Panc1 (cell line): ENCODE results near the gene MAPK13. TPM values are rescaled to one million over a fixed set of nuclear protein-coding genes. Genes with fewer than 3 reads are reported as not detected.

Experiments
- ATAC-seq: fragments of 200-7000 bp; cut with Tn5 transposase; 2 replicates; pipeline ENCODE4 v1.9.1; 2020; ENCODE audit warnings: mild to moderate bottlenecking, moderate library complexity
- BruUV-seq: library from RNA; stranded (reverse); fragments of 400-500 nt; replicated peaks from 2 replicates; lab custom pipeline; 2021; lab: Mats Ljungman, UMichigan
- CTCF ChIA-PET: fragments of 300-600 bp; sonication (Branson Sonifier 250); formaldehyde crosslinking; loops from one replicate; lab custom pipeline; 2022; ENCODE audit warnings: antibody characterized with exemption; lab: Charles Lee
- POLR2A ChIA-PET: fragments of 300-600 bp; sonication (Branson Sonifier 250); formaldehyde crosslinking; loops from one replicate; lab custom pipeline; 2022; ENCODE audit warnings: antibody characterized with exemption; lab: Charles Lee
- DNase-seq: peaks from one replicate; pipeline ENCODE4 v3.0.0-alpha.2; 2010; ENCODE audit warnings: low read depth, low spot score
- H3K27ac ChIP-seq: 2 replicates; pipeline ENCODE4 v1.5.1; 2011; ENCODE audit warnings: mild to moderate bottlenecking, low read length, inconsistent platforms
- H3K27me3 ChIP-seq: fragments of 200-500 bp; sonication (Bioruptor generic); 2 replicates; pipeline ENCODE4 v1.6.0; 2014; ENCODE audit warnings: low read length, inconsistent platforms; ENCODE audit not compliant: control insufficient read depth, insufficient read depth
- H3K36me3 ChIP-seq: fragments of 200-500 bp; sonication (Bioruptor generic); 2 replicates; pipeline ENCODE4 v1.5.1; 2014; ENCODE audit warnings: inconsistent platforms, mild to moderate bottlenecking, low read length, moderate library complexity; ENCODE audit not compliant: control insufficient read depth, insufficient read depth
- H3K4me1 ChIP-seq: 2 replicates; pipeline ENCODE4 v1.5.1; 2011; ENCODE audit warnings: inconsistent platforms, mild to moderate bottlenecking, low read length, moderate library complexity; ENCODE audit not compliant: control insufficient read depth, insufficient read depth
- H3K4me3 ChIP-seq, 2 experiments: 2 replicates each; pipeline ENCODE4 v1.5.1; 2011 to 2012; ENCODE audit warnings: low read depth in 2 of 2, low read length in 2 of 2, mild to moderate bottlenecking in 2 of 2, inconsistent platforms in 1 of 2, moderate library complexity in 1 of 2
- H3K9me3 ChIP-seq: fragments of 200-500 bp; sonication (Bioruptor generic); 2 replicates; pipeline ENCODE4 v1.5.1; 2014; ENCODE audit warnings: low read depth, mild to moderate bottlenecking, inconsistent platforms, low read length, moderate library complexity; ENCODE audit not compliant: control insufficient read depth, insufficient read depth
- CTCF ChIP-seq: fragments of 450-650 bp; IDR thresholded peaks from 2 replicates; pipeline ENCODE4 v1.5.1; 2017; ENCODE audit warnings: mild to moderate bottlenecking
- POLR2AphosphoS5 ChIP-seq: IDR thresholded peaks from 2 replicates; pipeline ENCODE4 v1.6.1; 2012; ENCODE audit warnings: mild to moderate bottlenecking, low read depth, low read length, moderate library complexity
- SIN3A ChIP-seq: IDR thresholded peaks from 2 replicates; pipeline ENCODE4 v1.6.1; 2012; ENCODE audit warnings: low read depth, mild to moderate bottlenecking, low read length, moderate library complexity, borderline replicate concordance; ENCODE audit not compliant: insufficient read depth
- TCF7L2 ChIP-seq: IDR thresholded peaks from 2 replicates; pipeline ENCODE4 v1.6.1; 2011; ENCODE audit warnings: mild to moderate bottlenecking, low read depth, low read length, inconsistent platforms
- in situ Hi-C: cut with HindIII; loops from 2 replicates; pipeline ENCODE4 v1.10.0; 2016; ENCODE audit warnings: low sequenced_read_pairs, low pct_unique_long_range_greater_than_20kb
- intact Hi-C: fragments of 100-400 bp; cut with micrococcal nuclease; formaldehyde crosslinking; loops from one replicate; pipeline ENCODE4 v1.10.0; 2022; ENCODE audit not compliant: unreplicated experiment
- total RNA-seq: library from RNA; stranded (reverse); gene quantifications from one replicate; pipeline ENCODE4 v1.2.1, GENCODE V29; 2021; ENCODE audit not compliant: unreplicated experiment
- TF ChIP-seq, protein P1 (sequence below), 2 experiments: IDR thresholded peaks; 2 replicates each; pipeline ENCODE4 v1.6.1; 2011 to 2012; ENCODE audit warnings: low read depth in 2 of 2, control low read depth in 1 of 2, low read length in 1 of 2, mild to moderate bottlenecking in 1 of 2, moderate library complexity in 1 of 2; ENCODE audit not compliant: insufficient read depth in 1 of 2

Gene MAPK13
- total RNA-seq, 1 experiment from 2014 or later = 2.5 TPM

DNA sequence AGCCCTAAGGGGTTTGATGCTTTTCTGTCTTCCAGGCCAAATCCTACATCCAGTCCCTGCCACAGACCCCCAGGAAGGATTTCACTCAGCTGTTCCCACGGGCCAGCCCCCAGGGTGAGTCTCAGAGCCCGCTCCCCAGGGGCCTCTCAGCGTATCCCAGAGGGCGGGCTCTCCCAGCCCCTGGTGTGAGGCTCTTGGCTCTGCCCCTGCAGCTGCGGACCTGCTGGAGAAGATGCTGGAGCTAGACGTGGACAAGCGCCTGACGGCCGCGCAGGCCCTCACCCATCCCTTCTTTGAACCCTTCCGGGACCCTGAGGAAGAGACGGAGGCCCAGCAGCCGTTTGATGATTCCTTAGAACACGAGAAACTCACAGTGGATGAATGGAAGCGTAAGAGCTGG is 8.4 kb downstream of the MAPK13 start:
- ATAC-seq (no peak), DNase-seq (no peak)
- intact Hi-C loops (no loop called here), in situ Hi-C loops (no loop called here)
- CTCF ChIA-PET = no interaction called here
- BruUV-seq = no TSS peak
- no peak overlapping the region for H3K4me3 ChIP-seq
- no peaks in the 10 kb centered on the region for H3K27me3 ChIP-seq
- H3K27ac ChIP-seq = no peak overlapping the region
- H3K4me1 ChIP-seq = no peaks in the 10 kb centered on the region
- TF ChIP-seq POLR2AphosphoS5 = no peak
- TF ChIP-seq SIN3A = no peak
- TF ChIP-seq CTCF = no peak
- no peaks in the 10 kb centered on the region for H3K36me3 ChIP-seq
- POLR2A ChIA-PET = interaction anchor here (1.2 kb wide), 1 partner anchor 17 kb away, joined by 4 read pairs; no protein-coding TSS in a partner anchor
- no peaks in the 10 kb centered on the region for H3K9me3 ChIP-seq

DNA sequence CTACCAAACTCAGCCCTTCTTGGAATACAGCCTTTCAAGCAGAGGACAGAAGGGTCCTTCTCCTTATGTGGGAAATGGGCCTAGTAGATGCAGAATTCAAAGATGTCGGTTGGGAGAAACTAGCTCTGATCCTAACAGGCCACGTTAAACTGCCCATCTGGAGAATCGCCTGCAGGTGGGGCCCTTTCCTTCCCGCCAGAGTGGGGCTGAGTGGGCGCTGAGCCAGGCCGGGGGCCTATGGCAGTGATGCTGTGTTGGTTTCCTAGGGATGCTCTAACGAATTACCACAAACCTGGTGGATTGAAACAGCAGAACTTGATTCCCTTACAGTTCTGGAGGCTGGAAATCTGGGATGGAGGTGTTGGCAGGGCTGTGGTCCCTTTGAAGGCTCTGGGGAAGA is 9.1 kb downstream of the MAPK13 start:
- ChIA-PET CTCF (interaction anchor here (0.7 kb wide), 1 partner anchor 205 kb away, joined by 3 read pairs; no protein-coding TSS in a partner anchor), POLR2A (no interaction called here)
- intact Hi-C loops (no loop called here), in situ Hi-C loops (no loop called here)
- BruUV-seq = no TSS peak
- no peak overlapping the region for H3K4me3 ChIP-seq
- H3K27me3 ChIP-seq = no peaks in the 10 kb centered on the region
- no peaks in the 10 kb centered on the region for H3K9me3 ChIP-seq
- no peaks in the 10 kb centered on the region for H3K36me3 ChIP-seq
- H3K27ac ChIP-seq = no peak overlapping the region
- no peaks in the 10 kb centered on the region for H3K4me1 ChIP-seq
- TF ChIP-seq, protein P1, sequence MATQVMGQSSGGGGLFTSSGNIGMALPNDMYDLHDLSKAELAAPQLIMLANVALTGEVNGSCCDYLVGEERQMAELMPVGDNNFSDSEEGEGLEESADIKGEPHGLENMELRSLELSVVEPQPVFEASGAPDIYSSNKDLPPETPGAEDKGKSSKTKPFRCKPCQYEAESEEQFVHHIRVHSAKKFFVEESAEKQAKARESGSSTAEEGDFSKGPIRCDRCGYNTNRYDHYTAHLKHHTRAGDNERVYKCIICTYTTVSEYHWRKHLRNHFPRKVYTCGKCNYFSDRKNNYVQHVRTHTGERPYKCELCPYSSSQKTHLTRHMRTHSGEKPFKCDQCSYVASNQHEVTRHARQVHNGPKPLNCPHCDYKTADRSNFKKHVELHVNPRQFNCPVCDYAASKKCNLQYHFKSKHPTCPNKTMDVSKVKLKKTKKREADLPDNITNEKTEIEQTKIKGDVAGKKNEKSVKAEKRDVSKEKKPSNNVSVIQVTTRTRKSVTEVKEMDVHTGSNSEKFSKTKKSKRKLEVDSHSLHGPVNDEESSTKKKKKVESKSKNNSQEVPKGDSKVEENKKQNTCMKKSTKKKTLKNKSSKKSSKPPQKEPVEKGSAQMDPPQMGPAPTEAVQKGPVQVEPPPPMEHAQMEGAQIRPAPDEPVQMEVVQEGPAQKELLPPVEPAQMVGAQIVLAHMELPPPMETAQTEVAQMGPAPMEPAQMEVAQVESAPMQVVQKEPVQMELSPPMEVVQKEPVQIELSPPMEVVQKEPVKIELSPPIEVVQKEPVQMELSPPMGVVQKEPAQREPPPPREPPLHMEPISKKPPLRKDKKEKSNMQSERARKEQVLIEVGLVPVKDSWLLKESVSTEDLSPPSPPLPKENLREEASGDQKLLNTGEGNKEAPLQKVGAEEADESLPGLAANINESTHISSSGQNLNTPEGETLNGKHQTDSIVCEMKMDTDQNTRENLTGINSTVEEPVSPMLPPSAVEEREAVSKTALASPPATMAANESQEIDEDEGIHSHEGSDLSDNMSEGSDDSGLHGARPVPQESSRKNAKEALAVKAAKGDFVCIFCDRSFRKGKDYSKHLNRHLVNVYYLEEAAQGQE (IDR thresholded peaks at IDR 0.05; ENCODE audit: insufficient read depth in 1 of 2, low read depth in 2 of 2, low read length in 1 of 2) = no peak
- TF ChIP-seq POLR2AphosphoS5 (no peak), TCF7L2 (no peak), SIN3A (no peak), CTCF (no peak; the same call in 1 of the 2 replicates)
- no peak for DNase-seq
- peak; percentile 47; the same call in 1 of the 2 replicates for ATAC-seq
